HFFc6 (cell line): ENCODE results near the gene ELK3. TPM values are rescaled to one million over a fixed set of nuclear protein-coding genes. Genes with fewer than 3 reads are reported as not detected.
A peak's percentile ranks its signal among the peaks of the same experiment; 100 is the strongest.

ENCODE experiments used
- DNase-seq: peaks from one replicate; pipeline ENCODE4 v3.0.0-alpha.2; 2018
- H3K27ac Mint-ChIP-seq: 2 replicates; pipeline ENCODE4 v1.8.0; 2020; ENCODE audit warnings: mild to moderate bottlenecking, mixed read lengths
- H3K27me3 Mint-ChIP-seq: 2 replicates; pipeline ENCODE4 v1.8.0; 2021; ENCODE audit warnings: mild to moderate bottlenecking, moderate library complexity, mixed read lengths; ENCODE audit not compliant: insufficient read depth
- H3K36me3 Mint-ChIP-seq: 2 replicates; pipeline ENCODE4 v1.8.0; 2021; ENCODE audit warnings: low read depth, mixed read lengths
- H3K4me1 Mint-ChIP-seq: 2 replicates; pipeline ENCODE4 v1.8.0; 2020; ENCODE audit warnings: low read depth, mixed read lengths
- H3K4me3 Mint-ChIP-seq: 2 replicates; pipeline ENCODE4 v1.8.0; 2020; ENCODE audit warnings: mild to moderate bottlenecking, moderate library complexity, mixed read lengths
- H3K9me3 Mint-ChIP-seq: 2 replicates; pipeline ENCODE4 v1.8.0; 2020; ENCODE audit warnings: mild to moderate bottlenecking, mixed read lengths
- total RNA-seq, 6 experiments: library from RNA; stranded (reverse); fragmentation: NEBNext Ultra II Directional; extraction: Animal tissue kit (Norgen Biotek cat#: 25700); gene quantifications; 2 replicates in 1 of 6; 3 replicates in 5 of 6; pipeline ENCODE4 v1.2.3, GENCODE V29; 2021
- TF ChIP-seq, protein P1 (sequence below): fragments of 200-600 bp; sonication (generic); IDR thresholded peaks from 2 replicates; pipeline ENCODE4 v1.5.0; 2021; ENCODE audit warnings: antibody characterized with exemption, mild to moderate bottlenecking

Gene ELK3
- total RNA-seq, 6 experiments from 2014 or later: 54.5 to 80.7 (median 71.9) TPM

DNA sequence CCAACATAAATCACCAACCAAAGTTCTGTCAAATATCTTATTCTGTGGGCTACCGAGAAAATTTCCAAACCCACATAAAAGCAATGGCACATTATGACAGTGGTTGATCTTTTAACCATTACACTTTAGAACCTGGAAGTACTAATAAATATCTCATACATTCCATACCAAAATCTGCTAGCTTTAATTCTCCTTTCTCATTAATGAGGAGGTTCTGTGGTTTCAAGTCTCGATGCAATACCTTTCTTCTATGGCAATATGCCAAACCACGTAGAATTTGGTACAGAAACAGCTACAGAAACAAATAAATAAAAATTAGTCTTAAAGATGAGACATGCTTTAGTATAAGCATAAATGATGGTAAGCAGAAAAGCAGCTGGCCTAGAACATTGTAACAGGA lies 100.7 kb downstream of the ELK3 start:
- Mint-ChIP-seq H3K4me1 (peaks cover 12% of the 10 kb centered on the region), H3K4me3 (no peak overlapping the region), H3K36me3 (peaks cover 22% of the 10 kb centered on the region), H3K27me3 (peaks cover 3% of the 10 kb centered on the region; the same call in 1 of the 2 replicates), H3K27ac (no peak overlapping the region; the same call in 1 of the 2 replicates), H3K9me3 (no peaks in the 10 kb centered on the region)
- TF ChIP-seq, protein P1, sequence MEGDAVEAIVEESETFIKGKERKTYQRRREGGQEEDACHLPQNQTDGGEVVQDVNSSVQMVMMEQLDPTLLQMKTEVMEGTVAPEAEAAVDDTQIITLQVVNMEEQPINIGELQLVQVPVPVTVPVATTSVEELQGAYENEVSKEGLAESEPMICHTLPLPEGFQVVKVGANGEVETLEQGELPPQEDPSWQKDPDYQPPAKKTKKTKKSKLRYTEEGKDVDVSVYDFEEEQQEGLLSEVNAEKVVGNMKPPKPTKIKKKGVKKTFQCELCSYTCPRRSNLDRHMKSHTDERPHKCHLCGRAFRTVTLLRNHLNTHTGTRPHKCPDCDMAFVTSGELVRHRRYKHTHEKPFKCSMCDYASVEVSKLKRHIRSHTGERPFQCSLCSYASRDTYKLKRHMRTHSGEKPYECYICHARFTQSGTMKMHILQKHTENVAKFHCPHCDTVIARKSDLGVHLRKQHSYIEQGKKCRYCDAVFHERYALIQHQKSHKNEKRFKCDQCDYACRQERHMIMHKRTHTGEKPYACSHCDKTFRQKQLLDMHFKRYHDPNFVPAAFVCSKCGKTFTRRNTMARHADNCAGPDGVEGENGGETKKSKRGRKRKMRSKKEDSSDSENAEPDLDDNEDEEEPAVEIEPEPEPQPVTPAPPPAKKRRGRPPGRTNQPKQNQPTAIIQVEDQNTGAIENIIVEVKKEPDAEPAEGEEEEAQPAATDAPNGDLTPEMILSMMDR: no peak
- DNase-seq: peak; percentile 28

DNA sequence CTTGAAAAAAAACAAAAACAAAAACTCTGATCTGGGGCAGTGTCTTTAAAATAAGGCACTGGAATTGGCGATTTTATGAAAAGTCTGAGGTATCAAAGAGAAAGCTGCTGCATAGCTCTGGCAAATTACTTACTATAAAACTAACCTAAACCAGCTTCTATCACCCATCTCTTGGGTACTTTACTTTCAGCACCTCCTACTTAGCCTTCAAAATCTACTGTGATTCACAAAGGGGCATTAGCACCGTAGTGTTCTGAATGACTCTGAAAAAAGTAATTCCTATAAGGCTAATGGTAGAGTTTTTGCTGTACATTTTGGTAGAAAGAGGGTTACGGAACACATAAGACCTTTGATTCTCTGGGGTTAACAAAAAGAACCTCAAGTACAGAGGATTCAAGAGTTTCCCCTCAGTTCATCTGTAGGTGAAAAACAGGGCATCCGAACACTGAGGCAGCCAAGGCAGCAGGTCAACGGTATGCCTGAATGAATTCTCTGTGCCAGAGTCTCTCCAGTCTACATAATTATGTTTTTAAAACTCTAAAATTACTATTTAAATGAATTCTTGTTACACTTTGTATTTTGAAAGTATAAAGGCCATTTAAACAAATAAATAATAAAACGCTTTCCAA lies 101.5 kb downstream of the ELK3 start:
- Mint-ChIP-seq H3K36me3 (peaks cover 26% of the 10 kb centered on the region), H3K27ac (peak overlapping the region; percentile 28), H3K27me3 (peaks cover 3% of the 10 kb centered on the region; the same call in 1 of the 2 replicates), H3K4me3 (no peak overlapping the region; the same call in 1 of the 2 replicates), H3K9me3 (no peaks in the 10 kb centered on the region), H3K4me1 (peaks cover 15% of the 10 kb centered on the region)
- TF ChIP-seq, protein P1: no peak
- DNase-seq: no peak

DNA sequence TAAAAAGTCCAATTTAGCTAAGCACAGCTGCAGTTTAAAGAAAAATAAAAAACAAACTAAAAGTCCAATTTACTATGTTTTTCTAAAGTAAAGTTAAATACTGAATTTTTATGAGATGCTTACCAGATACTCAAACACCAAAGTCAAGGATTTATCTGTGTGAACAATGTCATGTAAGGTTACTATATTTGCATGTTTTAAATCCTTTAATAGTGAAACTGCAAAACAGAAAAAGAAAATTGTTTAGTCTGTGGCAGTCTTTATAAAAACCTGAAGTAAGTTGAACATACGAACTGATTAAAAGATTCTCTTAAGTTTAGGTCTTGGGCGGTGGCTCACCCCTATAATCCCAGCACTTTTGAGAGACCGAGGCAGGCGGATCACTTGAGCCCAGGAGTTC lies 103.3 kb downstream of the ELK3 start:
- Mint-ChIP-seq H3K27ac (no peak overlapping the region), H3K36me3 (peaks cover 27% of the 10 kb centered on the region), H3K9me3 (no peaks in the 10 kb centered on the region), H3K27me3 (no peaks in the 10 kb centered on the region), H3K4me3 (no peak overlapping the region), H3K4me1 (peaks cover 22% of the 10 kb centered on the region)
- TF ChIP-seq, protein P1: no peak
- no peak for DNase-seq

DNA sequence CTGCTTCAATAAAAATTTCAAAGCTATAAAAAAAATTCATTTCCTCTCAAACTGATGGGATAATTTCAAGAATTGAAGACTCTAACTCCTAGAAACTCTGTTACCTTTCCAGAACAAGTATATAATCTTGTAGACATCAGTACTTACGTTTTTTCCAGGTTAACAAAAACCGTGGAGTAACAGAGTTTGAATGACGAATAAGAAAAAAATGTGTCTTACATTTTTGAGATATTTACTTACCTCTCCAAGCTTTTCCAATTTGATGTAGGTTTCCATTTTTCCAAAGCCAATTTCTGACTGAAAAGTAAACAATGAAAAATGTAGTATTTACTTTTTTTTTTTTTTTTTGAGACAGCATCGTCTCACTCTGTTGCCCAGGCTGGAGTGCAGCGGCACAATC lies 105.9 kb downstream of the ELK3 start:
- no peaks in the 10 kb centered on the region for H3K27me3 Mint-ChIP-seq
- no peak overlapping the region for H3K27ac Mint-ChIP-seq
- H3K9me3 Mint-ChIP-seq: no peaks in the 10 kb centered on the region
- H3K36me3 Mint-ChIP-seq: peaks cover 27% of the 10 kb centered on the region
- H3K4me1 Mint-ChIP-seq: peaks cover 23% of the 10 kb centered on the region
- H3K4me3 Mint-ChIP-seq: no peak overlapping the region
- TF ChIP-seq, protein P1: no peak
- DNase-seq: no peak

DNA sequence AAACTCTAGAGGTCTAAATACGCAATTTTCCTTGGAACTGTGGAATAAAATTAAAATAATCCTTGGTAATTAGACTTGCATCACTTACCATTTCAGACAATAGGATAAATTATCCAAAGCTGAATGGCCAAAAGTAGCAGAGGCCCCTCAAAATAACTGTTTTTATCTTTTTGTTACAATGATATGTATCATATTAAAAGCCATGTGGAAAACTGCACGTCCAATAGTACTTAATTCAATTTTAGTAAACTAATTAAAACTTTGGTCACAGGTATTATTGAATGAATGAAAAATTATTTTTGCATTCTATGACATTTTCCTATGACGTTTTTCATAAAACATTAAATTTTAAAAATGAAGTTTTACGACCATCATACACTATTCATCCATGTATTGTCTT lies 107.6 kb downstream of the ELK3 start:
- TF ChIP-seq, protein P1: no peak
- peaks cover 17% of the 10 kb centered on the region for H3K4me1 Mint-ChIP-seq
- no peak overlapping the region for H3K27ac Mint-ChIP-seq
- no peaks in the 10 kb centered on the region for H3K27me3 Mint-ChIP-seq
- no peak for DNase-seq
- peaks cover 30% of the 10 kb centered on the region for H3K36me3 Mint-ChIP-seq
- no peaks in the 10 kb centered on the region for H3K9me3 Mint-ChIP-seq
- no peak overlapping the region for H3K4me3 Mint-ChIP-seq
